AG10803 (cell line): ENCODE data around the gene SLC35B2.

Experiments
- DNase-seq: peaks from one replicate; pipeline ENCODE4 v3.0.0; 2010; ENCODE audit warnings: low read depth
- H3K4me3 ChIP-seq: 2 replicates; pipeline ENCODE4 v1.5.1; 2011; ENCODE audit warnings: mild to moderate bottlenecking, low read length, control low read depth
- CTCF ChIP-seq: conservative IDR thresholded peaks from 2 replicates; pipeline ENCODE4 v1.5.1; 2011; ENCODE audit warnings: mild to moderate bottlenecking, low read length, control low read depth, inconsistent platforms

The SLC35B2 gene

GRCh38 chr6:44251576-44252524, 5.5 kb downstream of the SLC35B2 start:
- DNase-seq: no peak
- H3K4me3 ChIP-seq: no peak overlapping the region
- TF ChIP-seq CTCF: no peak

DNA sequence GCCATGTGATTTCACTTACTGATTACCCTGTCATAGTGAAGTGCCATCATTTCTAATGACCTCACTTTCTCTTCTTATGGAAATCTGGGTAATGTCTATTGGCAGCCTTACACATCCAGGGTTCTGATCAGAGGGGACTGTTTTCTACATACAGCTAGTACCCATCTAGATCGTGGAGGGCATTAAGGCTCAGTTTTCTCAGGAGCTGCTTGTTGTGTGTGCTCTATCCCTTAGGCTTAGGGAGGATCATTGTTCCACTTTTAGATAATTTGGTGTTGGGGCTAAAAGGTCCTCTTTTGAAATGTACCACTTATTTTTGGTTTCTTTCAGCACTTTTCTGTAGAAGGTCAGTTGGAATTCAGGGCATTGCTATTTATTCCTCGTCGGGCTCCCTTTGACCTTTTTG, 6.6 kb downstream of the SLC35B2 start:
- TF ChIP-seq CTCF: no peak
- no peak overlapping the region for H3K4me3 ChIP-seq
- no peak for DNase-seq

DNA sequence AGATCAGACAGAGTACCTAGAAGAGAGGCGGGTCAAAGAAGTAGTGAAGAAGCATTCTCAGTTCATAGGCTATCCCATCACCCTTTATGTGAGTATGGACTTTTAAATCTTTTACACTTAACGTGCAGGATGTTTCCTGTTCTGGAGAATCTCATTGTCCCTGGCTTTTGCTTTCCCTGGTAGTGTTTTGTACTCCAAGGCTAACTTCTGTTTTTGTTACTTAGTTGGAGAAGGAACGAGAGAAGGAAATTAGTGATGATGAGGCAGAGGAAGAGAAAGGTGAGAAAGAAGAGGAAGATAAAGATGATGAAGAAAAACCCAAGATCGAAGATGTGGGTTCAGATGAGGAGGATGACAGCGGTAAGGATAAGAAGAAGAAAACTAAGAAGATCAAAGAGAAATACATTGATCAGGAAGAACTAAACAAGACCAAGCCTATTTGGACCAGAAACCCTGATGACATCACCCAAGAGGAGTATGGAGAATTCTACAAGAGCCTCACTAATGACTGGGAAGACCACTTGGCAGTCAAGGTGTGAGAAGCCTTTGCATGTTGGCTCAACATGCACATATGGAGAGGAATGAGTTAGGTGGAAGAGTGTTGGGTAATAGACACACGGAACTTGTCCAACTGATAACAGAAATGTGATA, 7.1 kb downstream of the SLC35B2 start:
- no peak overlapping the region for H3K4me3 ChIP-seq
- no peak for DNase-seq
- no peak for TF ChIP-seq CTCF

DNA sequence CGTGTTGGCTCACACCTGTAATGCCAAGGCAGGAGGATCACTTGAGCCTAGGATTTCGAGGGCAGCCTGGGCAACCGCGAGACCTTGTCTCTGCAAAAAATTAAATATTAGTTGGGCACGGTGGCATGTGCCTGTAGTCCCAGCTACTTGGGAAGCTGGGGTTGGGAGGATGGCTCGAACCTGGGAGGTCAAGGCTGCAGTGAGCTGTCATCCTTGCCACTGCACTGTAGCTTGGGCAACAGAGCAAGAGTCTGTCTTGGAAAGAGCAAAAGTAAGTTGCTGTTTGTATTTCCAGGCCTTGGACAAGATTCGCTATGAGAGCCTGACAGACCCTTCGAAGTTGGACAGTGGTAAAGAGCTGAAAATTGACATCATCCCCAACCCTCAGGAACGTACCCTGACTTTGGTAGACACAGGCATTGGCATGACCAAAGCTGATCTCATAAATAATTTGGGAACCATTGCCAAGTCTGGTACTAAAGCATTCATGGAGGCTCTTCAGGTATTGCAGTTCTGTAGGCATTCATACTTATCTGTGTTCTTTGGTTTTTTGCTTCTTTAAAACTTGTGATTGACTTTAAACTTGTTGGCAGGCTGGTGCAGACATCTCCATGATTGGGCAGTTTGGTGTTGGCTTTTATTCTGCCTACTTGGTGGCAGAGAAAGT, 8.1 kb downstream of the SLC35B2 start:
- DNase-seq: no peak
- H3K4me3 ChIP-seq: peak overlapping the region; percentile 100
- TF ChIP-seq CTCF: no peak

- peak overlapping the region; percentile 100 for H3K4me3 ChIP-seq
- DNase-seq: no peak
- TF ChIP-seq CTCF: no peak
Observed at GRCh38 chr6:44248579-44248978, 8.7 kb downstream of the SLC35B2 start.

GRCh38 chr6:44247338-44248302, 9.7 kb downstream of the SLC35B2 start:
- DNase-seq: peak; percentile 59
- peak overlapping the region; percentile 100 for H3K4me3 ChIP-seq
- no peak for TF ChIP-seq CTCF
